ENCODE results near the gene SPTBN5. TPM values are rescaled to one million over a fixed set of nuclear protein-coding genes. Genes with fewer than 3 reads are reported as not detected.

The SPTBN5 gene
- total RNA-seq, 1 experiment from 2014 or later = 0.96 TPM

GRCh38 chr15:41811432-41812195 is 82.2 kb downstream of the SPTBN5 start:
- H3K4me1 ChIP-seq (ENCODE audit: control insufficient read depth in 1 of 2, insufficient read depth in 2 of 2, low read length in 2 of 2) = peaks cover 6 to 12% of the 10 kb centered on the region in 2 experiments; a peak in 3 of 4 replicates
- no peak overlapping the region for H3K9ac ChIP-seq (ENCODE audit: low read length)
- peaks cover 0 to 6% of the 10 kb centered on the region in 2 experiments; a peak in 1 of 4 replicates for H3K36me3 ChIP-seq (ENCODE audit: control insufficient read depth in 1 of 2, insufficient read depth in 2 of 2, low read length in 2 of 2)
- H3K4me2 ChIP-seq (ENCODE audit: low read length) = no peak overlapping the region
- ATAC-seq (peak; percentile 92), DNase-seq (ENCODE audit: low read depth, low spot score) (peak; percentile 46)
- H4K20me1 ChIP-seq (ENCODE audit: insufficient read depth) = no peaks in the 10 kb centered on the region
- ChIA-PET CTCF (interaction anchor here (0.8 to 5.7 kb wide), 8 partner anchors 23 to 345 kb away, joined by 3 to 125 read pairs (median 4); partner anchors contain the start of gene MAPKBP1), RAD21 (ENCODE audit: low non-redundant PET in 1 of 2, low total read pairs in 2 of 2, uncharacterized antibody in 2 of 2, unreplicated experiment in 2 of 2) (interaction anchor here (0.6 to 2.5 kb wide), 6 partner anchors 37 to 346 kb away, joined by 3 to 15 read pairs (median 5); partner anchors contain the start of gene MAPKBP1 (in 2 of the 2)), POLR2A (interaction anchor here (1.4 to 2.5 kb wide), 2 partner anchors 38 to 208 kb away, joined by 5 to 12 read pairs; partner anchors contain the start of gene MAPKBP1)
- no TSS peak for BruUV-seq (replicated peaks)
- no peak overlapping the region for H2AFZ ChIP-seq (ENCODE audit: low read depth, low read length, poor library complexity, severe bottlenecking)
- H3K27ac ChIP-seq (ENCODE audit: low read depth, low read length) = no peak overlapping the region
- TF ChIP-seq RAD21 (IDR thresholded peaks at IDR 0.05; ENCODE audit: low read depth) = peak; percentile 95
- no peak for TF ChIP-seq CBX3 (IDR thresholded peaks at IDR 0.05; ENCODE audit: low read depth)
- no peak for TF ChIP-seq POLR2AphosphoS5 (IDR thresholded peaks at IDR 0.05; ENCODE audit: low read depth, low read length)
- no peak for TF ChIP-seq FOSL1 (IDR thresholded peaks at IDR 0.05; ENCODE audit: low read depth)
- no peak for TF ChIP-seq EGR1 (IDR thresholded peaks at IDR 0.05; ENCODE audit: low read depth)
- peak; percentile 90 to 94 (median 91) for TF ChIP-seq CTCF (IDR thresholded peaks at IDR 0.05 in 2 of 3, conservative IDR thresholded peaks at IDR 0.05 in 1 of 3; ENCODE audit: borderline replicate concordance in 1 of 3, insufficient read depth in 1 of 3, low read depth in 2 of 3, low read length in 2 of 3)
- TF ChIP-seq ZNF274 (IDR thresholded peaks at IDR 0.05; ENCODE audit: low read depth, low read length) = no peak
- no peak for TF ChIP-seq MAX (IDR thresholded peaks at IDR 0.05)
- no peak for TF ChIP-seq ATF3 (IDR thresholded peaks at IDR 0.05)
- TF ChIP-seq ZBTB33 (IDR thresholded peaks at IDR 0.05; ENCODE audit: extremely low read depth, insufficient replicate concordance, low read length) = no peak
- intact Hi-C loops (cut with micrococcal nuclease) = loop anchor here (1.0 to 2.0 kb wide), 6 partner anchors 39 to 346 kb away; no protein-coding TSS in a partner anchor
- H3K79me2 ChIP-seq (ENCODE audit: insufficient read depth, low read length) = no peaks in the 10 kb centered on the region
- no peaks in the 10 kb centered on the region for H3K27me3 ChIP-seq (ENCODE audit: insufficient read depth, low read length)
- H3K9me2 ChIP-seq (ENCODE audit: insufficient read depth) = no peaks in the 10 kb centered on the region
- no peaks in the 10 kb centered on the region for H3K9me3 ChIP-seq (ENCODE audit: control insufficient read depth in 1 of 2, insufficient read depth in 1 of 2, low read depth in 1 of 2, low read length in 2 of 2)
- no peak overlapping the region for H3K4me3 ChIP-seq (replicated peaks in 1 of 2; ENCODE audit: low read depth in 1 of 2, low read length in 2 of 2)

All from HCT116 (cell line).